ENCODE data around the gene TBC1D16.
"Not testable (repeated sequence)": the region's sequence is repeated elsewhere in the genome, so short reads cannot be mapped to it uniquely, and the experiment has no call there.

Gene TBC1D16

GRCh38 chr17:80063830-80064585 is 28.3 kb upstream of the TBC1D16 start:
- Mint-ChIP-seq H3K27ac (no peak overlapping the region), H3K4me1 (ENCODE audit: low read depth) (no peaks in the 10 kb centered on the region), H3K36me3 (ENCODE audit: low read depth) (no peaks in the 10 kb centered on the region), H3K9me3 (no peaks in the 10 kb centered on the region), H3K27me3 (no peaks in the 10 kb centered on the region), H3K4me3 (no peak overlapping the region)

- no peaks in the 10 kb centered on the region for H3K9me3 Mint-ChIP-seq
- H3K27me3 Mint-ChIP-seq, result no peaks in the 10 kb centered on the region
- H3K27ac Mint-ChIP-seq, result no peak overlapping the region
- no peaks in the 10 kb centered on the region for H3K4me1 Mint-ChIP-seq (ENCODE audit: low read depth)
- H3K36me3 Mint-ChIP-seq (ENCODE audit: low read depth), result no peaks in the 10 kb centered on the region
- no peak overlapping the region for H3K4me3 Mint-ChIP-seq
Measured at GRCh38 chr17:80061421-80061820, 25.7 kb upstream of the TBC1D16 start.

GRCh38 chr17:80060644-80061043 is 25.0 kb upstream of the TBC1D16 start:
- Mint-ChIP-seq H3K4me1 (ENCODE audit: low read depth) (no peaks in the 10 kb centered on the region), H3K27ac (no peak overlapping the region), H3K9me3 (no peaks in the 10 kb centered on the region), H3K36me3 (ENCODE audit: low read depth) (no peaks in the 10 kb centered on the region), H3K4me3 (no peak overlapping the region), H3K27me3 (no peaks in the 10 kb centered on the region)

GRCh38 chr17:80058311-80058955 is 22.8 kb upstream of the TBC1D16 start:
- no peaks in the 10 kb centered on the region for H3K27me3 Mint-ChIP-seq
- H3K4me1 Mint-ChIP-seq (ENCODE audit: low read depth), result no peaks in the 10 kb centered on the region
- H3K36me3 Mint-ChIP-seq (ENCODE audit: low read depth), result no peaks in the 10 kb centered on the region
- H3K27ac Mint-ChIP-seq, result no peak overlapping the region
- no peaks in the 10 kb centered on the region for H3K9me3 Mint-ChIP-seq
- H3K4me3 Mint-ChIP-seq, result no peak overlapping the region

- Mint-ChIP-seq H3K36me3 (ENCODE audit: low read depth) (no peaks in the 10 kb centered on the region), H3K4me1 (ENCODE audit: low read depth) (no peaks in the 10 kb centered on the region), H3K9me3 (no peaks in the 10 kb centered on the region), H3K27me3 (no peaks in the 10 kb centered on the region), H3K4me3 (no peak overlapping the region), H3K27ac (no peak overlapping the region)
Measured at GRCh38 chr17:80055597-80055996, 19.9 kb upstream of the TBC1D16 start.

GRCh38 chr17:80053102-80053501 is 17.4 kb upstream of the TBC1D16 start:
- Mint-ChIP-seq H3K27ac (no peak overlapping the region), H3K9me3 (no peaks in the 10 kb centered on the region), H3K4me1 (ENCODE audit: low read depth) (no peaks in the 10 kb centered on the region), H3K4me3 (no peak overlapping the region), H3K36me3 (ENCODE audit: low read depth) (no peaks in the 10 kb centered on the region), H3K27me3 (no peaks in the 10 kb centered on the region)

- H3K27ac Mint-ChIP-seq, result no peak overlapping the region
- no peaks in the 10 kb centered on the region for H3K36me3 Mint-ChIP-seq (ENCODE audit: low read depth)
- no peak overlapping the region for H3K4me3 Mint-ChIP-seq
- H3K27me3 Mint-ChIP-seq, result no peaks in the 10 kb centered on the region
- no peaks in the 10 kb centered on the region for H3K9me3 Mint-ChIP-seq
- no peaks in the 10 kb centered on the region for H3K4me1 Mint-ChIP-seq (ENCODE audit: low read depth)
Measured at GRCh38 chr17:80051681-80052080, 16.0 kb upstream of the TBC1D16 start.

GRCh38 chr17:80050706-80051105 is 15.0 kb upstream of the TBC1D16 start:
- Mint-ChIP-seq H3K9me3 (no peaks in the 10 kb centered on the region), H3K27me3 (no peaks in the 10 kb centered on the region), H3K4me3 (no peak overlapping the region), H3K4me1 (ENCODE audit: low read depth) (no peaks in the 10 kb centered on the region), H3K27ac (no peak overlapping the region), H3K36me3 (ENCODE audit: low read depth) (no peaks in the 10 kb centered on the region)

GRCh38 chr17:80049986-80050385 is 14.3 kb upstream of the TBC1D16 start:
- H3K27ac Mint-ChIP-seq, result no peak overlapping the region
- H3K4me3 Mint-ChIP-seq, result no peak overlapping the region
- H3K9me3 Mint-ChIP-seq, result no peaks in the 10 kb centered on the region
- no peaks in the 10 kb centered on the region for H3K4me1 Mint-ChIP-seq (ENCODE audit: low read depth)
- H3K27me3 Mint-ChIP-seq, result no peaks in the 10 kb centered on the region
- no peaks in the 10 kb centered on the region for H3K36me3 Mint-ChIP-seq (ENCODE audit: low read depth)

- Mint-ChIP-seq H3K27me3 (no peaks in the 10 kb centered on the region), H3K36me3 (ENCODE audit: low read depth) (no peaks in the 10 kb centered on the region), H3K4me3 (no peak overlapping the region), H3K4me1 (ENCODE audit: low read depth) (no peaks in the 10 kb centered on the region), H3K9me3 (no peaks in the 10 kb centered on the region), H3K27ac (no peak overlapping the region)
Measured at GRCh38 chr17:80047176-80047575, 11.5 kb upstream of the TBC1D16 start.

- not testable (repeated sequence) for H3K9me3 Mint-ChIP-seq; H3K27ac Mint-ChIP-seq; H3K36me3 Mint-ChIP-seq (ENCODE audit: low read depth); H3K4me3 Mint-ChIP-seq; H3K4me1 Mint-ChIP-seq (ENCODE audit: low read depth); H3K27me3 Mint-ChIP-seq
Measured at GRCh38 chr17:80046709-80047108, 11.0 kb upstream of the TBC1D16 start.

GRCh38 chr17:80045703-80046102 is 10.0 kb upstream of the TBC1D16 start:
- Mint-ChIP-seq H3K4me3 (no peak overlapping the region), H3K36me3 (ENCODE audit: low read depth) (no peaks in the 10 kb centered on the region), H3K4me1 (ENCODE audit: low read depth) (no peaks in the 10 kb centered on the region), H3K27me3 (no peaks in the 10 kb centered on the region), H3K9me3 (no peaks in the 10 kb centered on the region), H3K27ac (no peak overlapping the region)

- Mint-ChIP-seq H3K27me3 (no peaks in the 10 kb centered on the region), H3K9me3 (no peaks in the 10 kb centered on the region), H3K4me1 (ENCODE audit: low read depth) (no peaks in the 10 kb centered on the region), H3K36me3 (ENCODE audit: low read depth) (no peaks in the 10 kb centered on the region), H3K27ac (no peak overlapping the region), H3K4me3 (no peak overlapping the region)
Measured at GRCh38 chr17:80043963-80044362, 8.3 kb upstream of the TBC1D16 start.

- H3K9me3 Mint-ChIP-seq, result no peaks in the 10 kb centered on the region
- H3K4me3 Mint-ChIP-seq, result peak overlapping the region; percentile 81
- H3K27me3 Mint-ChIP-seq, result peaks cover 7% of the 10 kb centered on the region
- peak overlapping the region; percentile 76 for H3K27ac Mint-ChIP-seq
- H3K4me1 Mint-ChIP-seq (ENCODE audit: low read depth), result peaks cover 18% of the 10 kb centered on the region
- H3K36me3 Mint-ChIP-seq (ENCODE audit: low read depth), result no peaks in the 10 kb centered on the region
Measured at GRCh38 chr17:80036715-80037477, 1.2 kb upstream of the TBC1D16 start.

GRCh38 chr17:80035937-80036714 is 454 bp upstream of the TBC1D16 start, which contains the start of gene CCDC40:
CCDC40 (plus strand) TSS chr17:80036642; CDS start chr17:80036663, 21 bp downstream.
- Mint-ChIP-seq H3K36me3 (ENCODE audit: low read depth) (no peaks in the 10 kb centered on the region), H3K27ac (peak within 1 kb of the TSS; percentile 76), H3K27me3 (peaks cover 7% of the 10 kb centered on the region), H3K4me3 (peak within 1 kb of the TSS; percentile 81), H3K4me1 (ENCODE audit: low read depth) (peaks cover 18% of the 10 kb centered on the region), H3K9me3 (no peaks in the 10 kb centered on the region)

Measured in stimulated activated naive CD8-positive, alpha-beta T cell treated with anti-CD3 and anti-CD28 coated beads, Interleukin-15, Interleukin-2, amounts not matched to agents 100 ng/mL and 50 ng/mL, for 24 hours (primary cell).